ENCODE measurements around the gene TENM4. TPM values are rescaled to one million over a fixed set of nuclear protein-coding genes. Genes with fewer than 3 reads are reported as not detected.

Gene TENM4
- polyA plus RNA-seq, 1 donor from 2014 or later, result 16.8 TPM

DNA sequence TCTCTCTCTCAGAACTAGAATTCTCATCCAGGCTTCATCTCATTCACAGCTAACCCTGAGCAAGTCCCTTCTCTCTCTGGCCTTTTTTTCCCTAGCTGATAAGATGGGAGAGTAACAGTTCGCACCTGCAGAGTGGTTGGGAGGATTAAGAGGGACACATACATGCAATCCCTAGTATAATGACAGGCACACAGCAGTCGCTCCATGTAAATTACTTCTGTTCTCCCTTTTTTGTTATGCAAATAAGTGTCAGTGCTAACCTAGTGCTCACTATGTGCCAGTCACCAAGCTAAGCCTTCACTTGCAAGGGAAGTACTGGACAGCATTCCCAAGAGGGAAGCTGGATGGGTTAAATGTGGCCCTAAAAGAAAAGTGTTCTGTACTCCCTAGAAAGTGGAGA, 63.4 kb downstream of the TENM4 start:
- H3K9me3 ChIP-seq (ENCODE audit: low read length), result no peaks in the 10 kb centered on the region
- no peaks in the 10 kb centered on the region for H3K36me3 ChIP-seq (ENCODE audit: insufficient read depth, low read length)
- H3K79me2 ChIP-seq (replicated peaks; ENCODE audit: insufficient read depth, low read length), result peaks cover 13% of the 10 kb centered on the region
- H3K9ac ChIP-seq (ENCODE audit: low read length), result no peak overlapping the region
- no peak overlapping the region for H3K4me3 ChIP-seq (ENCODE audit: low read length)
- H3K27me3 ChIP-seq (ENCODE audit: insufficient read depth, low read depth, low read length), result no peaks in the 10 kb centered on the region
- H3F3A ChIP-seq (ENCODE audit: insufficient read depth, low read length, poor library complexity, severe bottlenecking), result no peaks in the 10 kb centered on the region
- H3K9me2 ChIP-seq (ENCODE audit: insufficient read depth, low read length), result no peaks in the 10 kb centered on the region
- no peak overlapping the region for H3K27ac ChIP-seq (ENCODE audit: low read length)
- H2AFZ ChIP-seq (ENCODE audit: low read depth, low read length), result no peak overlapping the region
- no peak overlapping the region for H3K4me2 ChIP-seq (ENCODE audit: low read length)
- H4K20me1 ChIP-seq (ENCODE audit: insufficient read depth), result no peaks in the 10 kb centered on the region
- TF ChIP-seq TAF1 (IDR thresholded peaks at IDR 0.05; ENCODE audit: low read depth) (no peak), MXI1 (conservative IDR thresholded peaks at IDR 0.05; ENCODE audit: poor library complexity, severe bottlenecking) (no peak), SMC3 (conservative IDR thresholded peaks at IDR 0.05; ENCODE audit: poor library complexity) (no peak), RAD21 (conservative IDR thresholded peaks at IDR 0.05) (no peak), POLR2AphosphoS5 (IDR thresholded peaks at IDR 0.05) (no peak), EZH2 (IDR thresholded peaks at IDR 0.05; ENCODE audit: borderline replicate concordance, insufficient read depth, low read length, poor library complexity, severe bottlenecking) (no peak), EP300 (conservative IDR thresholded peaks at IDR 0.05; ENCODE audit: poor library complexity, severe bottlenecking) (no peak)
- TF ChIP-seq, protein P1, sequence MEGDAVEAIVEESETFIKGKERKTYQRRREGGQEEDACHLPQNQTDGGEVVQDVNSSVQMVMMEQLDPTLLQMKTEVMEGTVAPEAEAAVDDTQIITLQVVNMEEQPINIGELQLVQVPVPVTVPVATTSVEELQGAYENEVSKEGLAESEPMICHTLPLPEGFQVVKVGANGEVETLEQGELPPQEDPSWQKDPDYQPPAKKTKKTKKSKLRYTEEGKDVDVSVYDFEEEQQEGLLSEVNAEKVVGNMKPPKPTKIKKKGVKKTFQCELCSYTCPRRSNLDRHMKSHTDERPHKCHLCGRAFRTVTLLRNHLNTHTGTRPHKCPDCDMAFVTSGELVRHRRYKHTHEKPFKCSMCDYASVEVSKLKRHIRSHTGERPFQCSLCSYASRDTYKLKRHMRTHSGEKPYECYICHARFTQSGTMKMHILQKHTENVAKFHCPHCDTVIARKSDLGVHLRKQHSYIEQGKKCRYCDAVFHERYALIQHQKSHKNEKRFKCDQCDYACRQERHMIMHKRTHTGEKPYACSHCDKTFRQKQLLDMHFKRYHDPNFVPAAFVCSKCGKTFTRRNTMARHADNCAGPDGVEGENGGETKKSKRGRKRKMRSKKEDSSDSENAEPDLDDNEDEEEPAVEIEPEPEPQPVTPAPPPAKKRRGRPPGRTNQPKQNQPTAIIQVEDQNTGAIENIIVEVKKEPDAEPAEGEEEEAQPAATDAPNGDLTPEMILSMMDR (IDR thresholded peaks at IDR 0.05; ENCODE audit: poor library complexity, severe bottlenecking), result no peak
- TF ChIP-seq, protein P2, sequence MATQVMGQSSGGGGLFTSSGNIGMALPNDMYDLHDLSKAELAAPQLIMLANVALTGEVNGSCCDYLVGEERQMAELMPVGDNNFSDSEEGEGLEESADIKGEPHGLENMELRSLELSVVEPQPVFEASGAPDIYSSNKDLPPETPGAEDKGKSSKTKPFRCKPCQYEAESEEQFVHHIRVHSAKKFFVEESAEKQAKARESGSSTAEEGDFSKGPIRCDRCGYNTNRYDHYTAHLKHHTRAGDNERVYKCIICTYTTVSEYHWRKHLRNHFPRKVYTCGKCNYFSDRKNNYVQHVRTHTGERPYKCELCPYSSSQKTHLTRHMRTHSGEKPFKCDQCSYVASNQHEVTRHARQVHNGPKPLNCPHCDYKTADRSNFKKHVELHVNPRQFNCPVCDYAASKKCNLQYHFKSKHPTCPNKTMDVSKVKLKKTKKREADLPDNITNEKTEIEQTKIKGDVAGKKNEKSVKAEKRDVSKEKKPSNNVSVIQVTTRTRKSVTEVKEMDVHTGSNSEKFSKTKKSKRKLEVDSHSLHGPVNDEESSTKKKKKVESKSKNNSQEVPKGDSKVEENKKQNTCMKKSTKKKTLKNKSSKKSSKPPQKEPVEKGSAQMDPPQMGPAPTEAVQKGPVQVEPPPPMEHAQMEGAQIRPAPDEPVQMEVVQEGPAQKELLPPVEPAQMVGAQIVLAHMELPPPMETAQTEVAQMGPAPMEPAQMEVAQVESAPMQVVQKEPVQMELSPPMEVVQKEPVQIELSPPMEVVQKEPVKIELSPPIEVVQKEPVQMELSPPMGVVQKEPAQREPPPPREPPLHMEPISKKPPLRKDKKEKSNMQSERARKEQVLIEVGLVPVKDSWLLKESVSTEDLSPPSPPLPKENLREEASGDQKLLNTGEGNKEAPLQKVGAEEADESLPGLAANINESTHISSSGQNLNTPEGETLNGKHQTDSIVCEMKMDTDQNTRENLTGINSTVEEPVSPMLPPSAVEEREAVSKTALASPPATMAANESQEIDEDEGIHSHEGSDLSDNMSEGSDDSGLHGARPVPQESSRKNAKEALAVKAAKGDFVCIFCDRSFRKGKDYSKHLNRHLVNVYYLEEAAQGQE (IDR thresholded peaks at IDR 0.05; ENCODE audit: borderline replicate concordance), result no peak

DNA sequence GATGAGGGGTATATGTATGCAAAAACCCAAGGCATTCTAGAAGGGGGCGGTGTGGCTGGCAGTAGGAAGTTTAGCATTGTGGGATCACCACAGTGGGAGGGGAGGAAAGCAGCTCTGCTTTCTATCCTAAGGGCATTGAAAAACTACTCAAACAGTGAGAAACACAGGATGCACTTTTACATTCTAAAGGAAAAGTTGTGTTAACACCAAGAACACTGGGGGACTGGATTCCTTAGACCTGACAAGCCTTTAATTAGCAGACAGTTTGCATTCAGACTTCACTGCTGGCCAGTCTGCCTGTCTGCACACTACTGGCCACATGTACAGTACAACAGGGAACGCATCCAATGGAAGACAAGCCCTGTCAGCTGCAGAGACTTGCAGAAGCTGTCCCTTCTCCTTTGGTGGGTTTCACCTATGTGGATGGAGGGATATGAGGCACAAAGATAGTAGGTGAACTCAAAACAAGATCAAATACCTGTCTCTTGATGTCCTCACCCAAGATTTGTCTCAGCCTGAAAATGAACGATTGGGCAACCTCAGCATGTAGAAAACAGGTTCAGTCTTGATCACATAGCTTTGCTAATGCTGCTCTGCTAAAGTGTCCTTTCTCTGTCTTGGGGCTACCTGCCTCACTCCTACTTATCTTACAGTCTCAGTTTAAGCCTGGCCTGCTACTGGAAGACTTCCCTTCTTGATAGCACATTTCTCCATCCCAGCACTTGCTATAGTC, 64.8 kb downstream of the TENM4 start:
- Histone ChIP-seq H2AFZ (ENCODE audit: low read depth, low read length) (no peak overlapping the region), H3K9ac (ENCODE audit: low read length) (no peak overlapping the region), H3K36me3 (ENCODE audit: insufficient read depth, low read length) (no peaks in the 10 kb centered on the region), H3F3A (ENCODE audit: insufficient read depth, low read length, poor library complexity, severe bottlenecking) (no peaks in the 10 kb centered on the region), H4K20me1 (ENCODE audit: insufficient read depth) (no peaks in the 10 kb centered on the region), H3K27me3 (ENCODE audit: insufficient read depth, low read depth, low read length) (no peaks in the 10 kb centered on the region), H3K79me2 (replicated peaks; ENCODE audit: insufficient read depth, low read length) (peaks cover 16% of the 10 kb centered on the region), H3K4me2 (ENCODE audit: low read length) (no peak overlapping the region), H3K4me3 (ENCODE audit: low read length) (no peak overlapping the region), H3K9me2 (ENCODE audit: insufficient read depth, low read length) (no peaks in the 10 kb centered on the region), H3K27ac (ENCODE audit: low read length) (no peak overlapping the region), H3K9me3 (ENCODE audit: low read length) (no peaks in the 10 kb centered on the region)
- TF ChIP-seq RAD21 (conservative IDR thresholded peaks at IDR 0.05), result no peak
- no peak for TF ChIP-seq EP300 (conservative IDR thresholded peaks at IDR 0.05; ENCODE audit: poor library complexity, severe bottlenecking)
- no peak for TF ChIP-seq SMC3 (conservative IDR thresholded peaks at IDR 0.05; ENCODE audit: poor library complexity)
- TF ChIP-seq MXI1 (conservative IDR thresholded peaks at IDR 0.05; ENCODE audit: poor library complexity, severe bottlenecking), result no peak
- no peak for TF ChIP-seq TAF1 (IDR thresholded peaks at IDR 0.05; ENCODE audit: low read depth)
- TF ChIP-seq EZH2 (IDR thresholded peaks at IDR 0.05; ENCODE audit: borderline replicate concordance, insufficient read depth, low read length, poor library complexity, severe bottlenecking), result no peak
- TF ChIP-seq, protein P2 (IDR thresholded peaks at IDR 0.05; ENCODE audit: borderline replicate concordance), result no peak
- no peak for TF ChIP-seq POLR2AphosphoS5 (IDR thresholded peaks at IDR 0.05)
- TF ChIP-seq, protein P1 (IDR thresholded peaks at IDR 0.05; ENCODE audit: poor library complexity, severe bottlenecking), result no peak
